Tibial nerve (tissue), 4 donors: Measurements from ENCODE around the gene KCNAB2. TPM values are rescaled to one million over a fixed set of nuclear protein-coding genes. Genes with fewer than 3 reads are reported as not detected.

Source experiments
- DNase-seq, 2 donors: peaks; one replicate each; pipeline ENCODE4 v3.0.0-alpha.2; 2019; ENCODE audit warnings: low spot score in 2 of 2
- H3K27ac ChIP-seq, 4 donors: fragments of 200-600 bp; sonication (generic) in 3 of 4; one replicate each; pipeline ENCODE4 v1.5.1; 2017 to 2019; ENCODE audit warnings: mild to moderate bottlenecking in 1 of 4
- H3K27me3 ChIP-seq, 2 donors: fragments of 200-600 bp; sonication (generic) in 1 of 2; one replicate each; pipeline versions ENCODE4 v1.5.1 to v1.6.0; 2017 to 2019
- H3K36me3 ChIP-seq, 3 donors: fragments of 200-600 bp; sonication (generic); one replicate each; pipeline ENCODE4 v1.5.1; 2018 to 2019
- H3K4me1 ChIP-seq, 4 donors: fragments of 200-600 bp; sonication (generic) in 3 of 4; one replicate each; pipeline ENCODE4 v1.5.1; 2017 to 2019
- H3K4me3 ChIP-seq, 4 donors: fragments of 200-600 bp; sonication (generic) in 3 of 4; one replicate each; pipeline ENCODE4 v1.5.1; 2017 to 2019; ENCODE audit warnings: mild to moderate bottlenecking in 1 of 4, moderate library complexity in 1 of 4
- H3K9me3 ChIP-seq, 4 donors: fragments of 200-600 bp; sonication (generic) in 3 of 4; one replicate each; pipeline ENCODE4 v1.5.1; 2017 to 2019
- EP300 ChIP-seq, 2 donors: sonication (generic); formaldehyde crosslinking; IDR thresholded peaks; one replicate each; pipeline ENCODE4 v1.6.1; 2017; ENCODE audit warnings: antibody characterized with exemption in 2 of 2, mild to moderate bottlenecking in 1 of 2
- POLR2A ChIP-seq, 2 donors: fragments of 450-650 bp; IDR thresholded peaks; one replicate each; pipeline ENCODE4 v1.6.1; 2017; ENCODE audit warnings: antibody characterized with exemption in 2 of 2, mild to moderate bottlenecking in 2 of 2, moderate library complexity in 2 of 2
- WGBS, 2 donors: methylation state at CpG; one replicate each; pipeline ENCODE4 v1.1.5; 2018; 5-methylcytosine and 5-hydroxymethylcytosine counted together
- total RNA-seq, 4 donors: library from RNA; depleted of rRNA; stranded (reverse); fragments of >200 nt; gene quantifications; one replicate each; pipeline ENCODE4 v1.1.0, GENCODE V29; 2016
- TF ChIP-seq, protein P1 (sequence below), 5 experiments: fragments of 200-600 bp in 3 of 5; fragments of 450-650 bp in 2 of 5; sonication (generic) in 3 of 5; IDR thresholded peaks; one replicate each; pipeline ENCODE4 v1.5.1; 2016 to 2019; ENCODE audit warnings: antibody characterized with exemption in 5 of 5, mild to moderate bottlenecking in 3 of 5, moderate library complexity in 2 of 5

KCNAB2 gene
- total RNA-seq, 4 donors from 2014 or later: 7.0 to 21.4 (median 13.8) TPM

- Histone ChIP-seq H3K9me3 (no peaks in the 10 kb centered on the region), H3K36me3 (peaks cover 0 to 6% (median 0%) of the 10 kb centered on the region in 3 donors), H3K27ac (no peak overlapping the region), H3K4me1 (no peaks in the 10 kb centered on the region), H3K27me3 (no peaks in the 10 kb centered on the region), H3K4me3 (no peak overlapping the region)
- 87 to 88% methylated on average over 28 of the region's 28 CpGs for WGBS, 2 donors
- no peak for TF ChIP-seq EP300 (IDR thresholded peaks at IDR 0.05)
- no peak for TF ChIP-seq POLR2A (IDR thresholded peaks at IDR 0.05)
- TF ChIP-seq, protein P1, sequence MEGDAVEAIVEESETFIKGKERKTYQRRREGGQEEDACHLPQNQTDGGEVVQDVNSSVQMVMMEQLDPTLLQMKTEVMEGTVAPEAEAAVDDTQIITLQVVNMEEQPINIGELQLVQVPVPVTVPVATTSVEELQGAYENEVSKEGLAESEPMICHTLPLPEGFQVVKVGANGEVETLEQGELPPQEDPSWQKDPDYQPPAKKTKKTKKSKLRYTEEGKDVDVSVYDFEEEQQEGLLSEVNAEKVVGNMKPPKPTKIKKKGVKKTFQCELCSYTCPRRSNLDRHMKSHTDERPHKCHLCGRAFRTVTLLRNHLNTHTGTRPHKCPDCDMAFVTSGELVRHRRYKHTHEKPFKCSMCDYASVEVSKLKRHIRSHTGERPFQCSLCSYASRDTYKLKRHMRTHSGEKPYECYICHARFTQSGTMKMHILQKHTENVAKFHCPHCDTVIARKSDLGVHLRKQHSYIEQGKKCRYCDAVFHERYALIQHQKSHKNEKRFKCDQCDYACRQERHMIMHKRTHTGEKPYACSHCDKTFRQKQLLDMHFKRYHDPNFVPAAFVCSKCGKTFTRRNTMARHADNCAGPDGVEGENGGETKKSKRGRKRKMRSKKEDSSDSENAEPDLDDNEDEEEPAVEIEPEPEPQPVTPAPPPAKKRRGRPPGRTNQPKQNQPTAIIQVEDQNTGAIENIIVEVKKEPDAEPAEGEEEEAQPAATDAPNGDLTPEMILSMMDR (IDR thresholded peaks at IDR 0.05): no peak
- no peak for DNase-seq
Measured at GRCh38 chr1:5999711-6000443, 45.8 kb upstream of the KCNAB2 start.

DNA sequence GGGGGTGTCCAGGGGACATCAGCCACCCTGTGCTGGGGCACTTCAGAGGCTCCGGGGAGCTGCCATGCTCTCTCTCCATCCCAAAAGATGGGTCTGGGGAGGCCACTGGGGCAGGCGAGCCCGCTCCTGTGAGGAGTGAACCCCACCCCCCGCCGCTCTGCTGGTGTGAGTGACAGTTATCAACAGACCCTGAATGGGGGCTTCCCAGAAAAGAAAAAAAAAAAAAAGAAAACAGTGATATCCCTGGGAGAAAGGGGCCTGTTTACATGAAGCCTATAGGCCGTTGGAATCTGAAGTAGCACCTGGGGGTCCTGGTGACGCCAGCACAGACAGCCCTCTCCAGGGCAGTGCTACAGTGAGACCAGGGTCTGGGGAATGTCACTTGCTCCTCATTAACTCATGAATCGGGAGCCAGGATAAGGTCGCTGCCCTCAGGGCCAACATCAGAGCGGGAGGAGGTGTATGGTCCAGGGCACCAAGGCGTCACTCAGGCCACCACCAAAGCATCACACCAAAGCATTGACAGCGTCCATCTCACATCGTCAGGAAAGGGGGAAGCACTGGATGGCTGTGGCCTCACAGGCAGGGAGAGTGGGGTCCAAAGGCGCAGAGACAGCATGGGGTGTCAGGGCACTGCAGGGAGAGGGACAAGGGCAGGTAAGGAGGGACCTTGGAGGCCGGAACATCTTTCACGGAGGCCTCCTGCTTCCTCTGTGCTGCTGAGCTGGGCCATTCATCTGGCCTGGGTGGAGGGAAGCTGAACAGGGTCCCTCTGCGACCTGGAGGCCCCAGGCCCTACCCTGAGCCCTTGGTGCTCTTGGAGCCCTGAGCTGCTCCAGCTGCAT, 45.0 kb upstream of the KCNAB2 start:
- H3K9me3 ChIP-seq: no peaks in the 10 kb centered on the region
- H3K27me3 ChIP-seq: no peaks in the 10 kb centered on the region
- H3K4me3 ChIP-seq: no peak overlapping the region
- no peaks in the 10 kb centered on the region for H3K4me1 ChIP-seq
- no peak for TF ChIP-seq EP300 (IDR thresholded peaks at IDR 0.05)
- TF ChIP-seq, protein P1 (IDR thresholded peaks at IDR 0.05): no peak
- TF ChIP-seq POLR2A (IDR thresholded peaks at IDR 0.05): no peak
- no peak overlapping the region for H3K27ac ChIP-seq
- WGBS, 2 donors: 78 to 83% methylated on average over 16 to 17 of the region's 17 CpGs
- DNase-seq: no peak
- peaks cover 0 to 6% (median 0%) of the 10 kb centered on the region in 3 donors for H3K36me3 ChIP-seq

DNA sequence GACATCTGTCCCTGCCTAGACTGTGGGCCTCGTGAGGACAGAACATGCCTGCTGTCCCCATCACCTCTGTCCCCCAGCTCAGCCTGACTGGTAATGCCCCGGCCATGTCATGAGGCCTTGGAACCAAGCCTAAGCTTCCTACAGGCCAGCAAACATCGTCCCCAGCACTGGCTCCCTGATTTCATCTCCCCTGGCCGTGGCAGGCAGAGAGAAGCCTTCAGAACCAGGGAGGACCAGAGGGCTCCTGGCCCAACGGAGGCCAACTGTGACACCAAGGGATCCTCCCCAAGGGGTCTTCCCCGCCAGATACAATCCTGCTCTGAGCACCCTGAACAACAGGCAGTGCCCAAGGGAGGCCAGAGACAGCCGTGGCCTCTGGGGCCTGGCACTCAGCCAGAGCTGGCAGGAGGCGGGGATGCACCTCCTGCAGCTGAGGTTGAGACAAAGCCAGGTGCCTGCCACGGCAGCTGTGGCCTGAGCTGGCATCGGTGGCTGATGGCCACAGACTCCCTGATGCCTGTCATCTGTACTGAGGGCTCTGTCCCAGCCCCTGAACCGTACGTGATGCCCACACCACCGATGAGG, 43.6 kb upstream of the KCNAB2 start:
- TF ChIP-seq POLR2A (IDR thresholded peaks at IDR 0.05): no peak
- TF ChIP-seq EP300 (IDR thresholded peaks at IDR 0.05): no peak
- TF ChIP-seq, protein P1 (IDR thresholded peaks at IDR 0.05): no peak
- no peak for DNase-seq
- Histone ChIP-seq H3K4me3 (no peak overlapping the region), H3K27me3 (no peaks in the 10 kb centered on the region), H3K4me1 (no peaks in the 10 kb centered on the region), H3K27ac (no peak overlapping the region), H3K36me3 (no peaks in the 10 kb centered on the region), H3K9me3 (no peaks in the 10 kb centered on the region)
- WGBS, 2 donors: 56 to 59% methylated on average over 9 to 12 of the region's 13 CpGs

DNA sequence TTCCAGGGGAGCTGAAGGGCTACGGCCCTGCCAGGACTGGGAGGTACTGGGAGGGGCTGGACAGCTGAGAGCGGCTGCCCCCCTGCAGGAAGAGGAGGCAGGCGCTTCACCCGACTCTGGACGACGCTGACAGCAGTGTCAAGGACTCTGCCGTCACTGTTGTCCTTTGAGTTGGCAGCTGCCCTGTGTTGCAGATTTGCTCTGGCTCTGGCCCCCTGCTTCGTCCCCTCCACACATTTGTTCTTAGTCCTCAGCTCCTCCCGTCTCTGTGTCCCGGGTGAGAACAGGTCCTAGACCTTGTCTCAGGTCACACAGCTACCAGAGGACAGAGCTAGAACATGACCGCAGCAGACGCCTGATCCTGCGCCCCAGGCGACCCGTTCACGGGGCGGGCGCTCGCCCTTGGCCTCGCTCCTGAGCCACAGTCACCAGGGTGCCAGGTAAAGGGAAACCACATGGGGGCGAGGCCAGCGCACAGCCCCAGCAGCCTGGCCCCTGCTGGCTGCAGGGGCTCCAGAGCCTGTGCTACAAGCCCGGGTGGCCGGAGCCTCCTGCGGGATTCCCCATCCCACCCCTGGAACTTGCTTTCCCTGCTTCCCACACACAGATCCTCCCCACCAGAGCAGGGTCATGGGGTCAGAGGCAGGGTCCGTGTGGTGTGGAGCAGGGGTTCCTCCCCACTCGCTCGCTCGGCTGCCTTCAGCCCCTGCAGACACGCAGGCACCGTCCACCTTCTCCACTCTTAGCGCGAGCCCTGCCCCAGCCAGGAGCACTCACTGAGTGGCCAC, 42.8 kb upstream of the KCNAB2 start:
- TF ChIP-seq, protein P1 (IDR thresholded peaks at IDR 0.05): no peak
- no peak for TF ChIP-seq POLR2A (IDR thresholded peaks at IDR 0.05)
- TF ChIP-seq EP300 (IDR thresholded peaks at IDR 0.05): no peak
- 67 to 76% methylated on average over 29 to 33 of the region's 33 CpGs for WGBS, 2 donors
- Histone ChIP-seq H3K36me3 (no peaks in the 10 kb centered on the region), H3K4me1 (no peaks in the 10 kb centered on the region), H3K27me3 (no peaks in the 10 kb centered on the region), H3K27ac (no peak overlapping the region), H3K9me3 (no peaks in the 10 kb centered on the region), H3K4me3 (no peak overlapping the region)
- DNase-seq: no peak
